HepG2 (cell line): ENCODE data around the gene PTAFR. TPM values are rescaled to one million over a fixed set of nuclear protein-coding genes. Genes with fewer than 3 reads are reported as not detected.

Source experiments
- ATAC-seq: fragments of 200-7000 bp; cut with Tn5 transposase; 3 replicates; pipeline ENCODE4 v1.9.1; 2020; ENCODE audit warnings: mild to moderate bottlenecking, moderate library complexity
- BruUV-seq: library from RNA; stranded (reverse); fragments of 400-500 nt; replicated peaks from 2 replicates; lab custom pipeline; 2021; lab: Mats Ljungman, UMichigan
- CTCF ChIA-PET: fragments of 300-600 bp; formaldehyde crosslinking; extraction: SDS; loops from one replicate; lab custom pipeline; 2021; ENCODE audit warnings: low total read pairs, inconsistent platforms, low intra/inter-chr PET ratio; lab: Yijun Ruan, JAX
- POLR2A ChIA-PET: fragments of 350-600 bp; sonication (Branson Sonifier 250); formaldehyde crosslinking; loops from one replicate; lab custom pipeline; 2020; ENCODE audit warnings: antibody characterized with exemption, inconsistent platforms; lab: Yijun Ruan, JAX
- DNase-seq: peaks from one replicate; pipeline ENCODE4 v3.0.0-alpha.2; 2015; ENCODE audit warnings: low spot score
- FAIRE-seq: peaks from 3 replicates; lab custom pipeline; 2011; peaks lifted over from hg19 to GRCh38; lab: Jason Lieb, UNC
- H2AFZ ChIP-seq: one replicate; pipeline ENCODE4 v1.6.1; 2011; ENCODE audit warnings: low read length, inconsistent platforms
- H3K27ac ChIP-seq: fragments of 300-600 bp; 3 replicates; pipeline ENCODE4 v1.8.0; 2011; ENCODE audit warnings: mixed run types, mild to moderate bottlenecking, mixed read lengths, low read length, inconsistent platforms; ENCODE audit not compliant: insufficient read depth; ENCODE audit errors: extremely low read length
- H3K27me3 ChIP-seq, 2 experiments: fragments of 200-600 bp in 1 of 2; 2 replicates in 1 of 2; 3 replicates in 1 of 2; pipeline versions ENCODE4 v1.6.0 to v1.8.0; 2011; ENCODE audit warnings: low read length in 2 of 2, mild to moderate bottlenecking in 2 of 2, moderate library complexity in 2 of 2, inconsistent platforms in 1 of 2; ENCODE audit not compliant: insufficient read depth in 2 of 2, control insufficient read depth in 1 of 2
- H3K36me3 ChIP-seq, 2 experiments: fragments of 200-600 bp in 1 of 2; replicated peaks in 1 of 2; 2 replicates in 1 of 2; 3 replicates in 1 of 2; pipeline versions ENCODE4 v1.5.1 to v1.8.0; 2011; ENCODE audit warnings: low read length in 2 of 2, inconsistent platforms in 1 of 2; ENCODE audit not compliant: insufficient read depth in 2 of 2, control insufficient read depth in 1 of 2
- H3K4me1 ChIP-seq: 2 replicates; pipeline ENCODE4 v1.5.1; 2012; ENCODE audit warnings: low read length, inconsistent platforms; ENCODE audit not compliant: insufficient read depth
- H3K4me2 ChIP-seq: 2 replicates; pipeline ENCODE4 v1.6.0; 2011; ENCODE audit warnings: low read depth, low read length, inconsistent platforms
- H3K4me3 ChIP-seq, 3 experiments: fragments of 200-600 bp in 1 of 3; sonication (generic), shearing (Covaris generic) in 1 of 3; replicated peaks in 1 of 3; 2 replicates each; pipeline ENCODE4 v1.5.1; 2011 to 2016; ENCODE audit warnings: low read length in 3 of 3, inconsistent platforms in 2 of 3, low read depth in 2 of 3, mild to moderate bottlenecking in 2 of 3, control low read depth in 1 of 3, mixed read lengths in 1 of 3; ENCODE audit not compliant: insufficient read depth in 1 of 3
- H3K79me2 ChIP-seq: one replicate; pipeline ENCODE4 v1.6.1; 2011; ENCODE audit warnings: low read length, inconsistent platforms; ENCODE audit not compliant: insufficient read depth
- H3K9ac ChIP-seq: 2 replicates; pipeline ENCODE4 v1.6.0; 2011; ENCODE audit warnings: mild to moderate bottlenecking, low read depth, low read length, inconsistent platforms; ENCODE audit not compliant: insufficient read depth
- H3K9me3 ChIP-seq: 2 replicates; pipeline ENCODE4 v1.5.1; 2012; ENCODE audit warnings: mild to moderate bottlenecking, low read length
- H4K20me1 ChIP-seq: 2 replicates; pipeline ENCODE4 v1.6.0; 2011; ENCODE audit warnings: inconsistent platforms, mild to moderate bottlenecking, low read length, moderate library complexity; ENCODE audit not compliant: insufficient read depth
- MTF2 ChIP-seq: sonication (generic); formaldehyde crosslinking; IDR thresholded peaks from 2 replicates; pipeline ENCODE4 v1.5.0; 2020; ENCODE audit warnings: missing genetic modification reagents, borderline replicate concordance
- NR2F1 ChIP-seq, 2 experiments: fragments of 450-650 bp in 1 of 2; formaldehyde crosslinking in 1 of 2; IDR thresholded peaks; 2 replicates each; pipeline versions ENCODE4 v1.5.0 to v1.6.1; 2016 to 2020; ENCODE audit warnings: mild to moderate bottlenecking in 1 of 2, missing compliant biosample characterization in 1 of 2, missing genetic modification reagents in 1 of 2, moderate library complexity in 1 of 2
- PAWR ChIP-seq: sonication (generic); formaldehyde crosslinking; IDR thresholded peaks from 2 replicates; pipeline ENCODE4 v1.4.0; 2020; ENCODE audit warnings: missing genetic modification reagents, mild to moderate bottlenecking, borderline replicate concordance
- PAXIP1 ChIP-seq: sonication (generic); formaldehyde crosslinking; conservative IDR thresholded peaks from 2 replicates; pipeline ENCODE4 v1.4.0; 2020; ENCODE audit warnings: mild to moderate bottlenecking, missing genetic modification reagents, moderate library complexity
- PHB2 ChIP-seq: fragments of 450-650 bp; IDR thresholded peaks from 2 replicates; pipeline ENCODE4 v1.6.1; 2018; ENCODE audit not compliant: partially characterized antibody
- YY1 ChIP-seq: IDR thresholded peaks from 2 replicates; pipeline ENCODE4 v1.6.1; 2011; ENCODE audit warnings: low read length, low read depth, moderate library complexity, mild to moderate bottlenecking; ENCODE audit not compliant: insufficient read depth, insufficient replicate concordance
- ZBTB25 ChIP-seq: IDR thresholded peaks from 2 replicates; pipeline ENCODE4 v1.6.1; 2018; ENCODE audit warnings: missing genetic modification reagents
- ZBTB34 ChIP-seq: sonication (generic); formaldehyde crosslinking; IDR thresholded peaks from 2 replicates; pipeline ENCODE4 v1.8.0; 2022; ENCODE audit warnings: mild to moderate bottlenecking, missing genetic modification reagents
- ZBTB4 ChIP-seq: sonication (generic); formaldehyde crosslinking; IDR thresholded peaks from 2 replicates; pipeline ENCODE4 v1.4.0; 2020; ENCODE audit warnings: missing genetic modification reagents, mild to moderate bottlenecking, borderline replicate concordance
- ZNF430 ChIP-seq: sonication (generic); formaldehyde crosslinking; IDR thresholded peaks from 2 replicates; pipeline ENCODE4 v1.9.0; 2021; ENCODE audit warnings: mild to moderate bottlenecking, missing genetic modification reagents
- ZNF629 ChIP-seq: sonication (generic); formaldehyde crosslinking; conservative IDR thresholded peaks from 2 replicates; pipeline ENCODE4 v1.5.0; 2020; ENCODE audit warnings: missing genetic modification reagents
- ZNF746 ChIP-seq: sonication (generic); formaldehyde crosslinking; IDR thresholded peaks from 2 replicates; pipeline ENCODE4 v1.8.0; 2022; ENCODE audit warnings: mild to moderate bottlenecking, missing genetic modification reagents
- ZNF782 ChIP-seq: sonication (generic); formaldehyde crosslinking; IDR thresholded peaks from 2 replicates; pipeline ENCODE4 v1.4.0; 2020; ENCODE audit warnings: missing genetic modification reagents, mild to moderate bottlenecking, borderline replicate concordance
- ZNF879 ChIP-seq: sonication (generic); formaldehyde crosslinking; IDR thresholded peaks from 2 replicates; pipeline ENCODE4 v1.8.1; 2023; ENCODE audit warnings: missing genetic modification reagents
- WGBS: methylation state at CpG from one replicate; pipeline ENCODE4 v1.1.6; 2017; ENCODE audit warnings: low lambda C conversion rate; 5-methylcytosine and 5-hydroxymethylcytosine counted together
- in situ Hi-C: cut with HindIII; loops from 2 replicates; pipeline ENCODE4 v1.10.0; 2017; ENCODE audit warnings: low pct_unique_long_range_greater_than_20kb; ENCODE audit not compliant: extremely low pct_ligation_motif_present
- intact Hi-C: fragments of 100-400 bp; cut with micrococcal nuclease; formaldehyde crosslinking; loops from one replicate; pipeline ENCODE4 v1.10.0; 2022; ENCODE audit not compliant: unreplicated experiment
- polyA plus RNA-seq, 8 experiments: library from polyadenylated mRNA; depleted of rRNA in 3 of 8; stranded (reverse) in 7 of 8; unstranded in 1 of 8; fragments of >200 nt; fragmentation: Illumina TruSeq in 4 of 8; extraction: Trizol in 4 of 8; gene quantifications; 2 replicates each; pipeline versions ENCODE4 v1.2.1 to v1.2.3, GENCODE V29; 2011 to 2016; ENCODE audit warnings: low read depth in 4 of 8, missing spikeins in 1 of 8, mixed read lengths in 1 of 8; ENCODE audit not compliant: insufficient read depth in 1 of 8
- total RNA-seq, 5 experiments: library from RNA; depleted of rRNA; stranded (reverse); fragments of >200 nt; fragmentation: Illumina TruSeq; extraction: Trizol; gene quantifications; 2 replicates each; pipeline ENCODE4 v1.2.3, GENCODE V29; 2016; ENCODE audit warnings: low read depth in 1 of 5

Gene PTAFR
- total and polyA plus RNA-seq, 2 of the 13 experiments (the other 11 are each of a cell fraction or from before 2014, with no cell fraction given), result 0.27 to 24.0 TPM

GRCh38 chr1:28111157-28111556 is 65.3 kb downstream of the PTAFR start (continued):
- TF ChIP-seq PAXIP1 (CRISPR knock-in tag), result no peak
- TF ChIP-seq ZNF629 (CRISPR knock-in tag), result no peak

GRCh38 chr1:28110555-28110954 is 65.9 kb downstream of the PTAFR start:
- no peak overlapping the region for H2AFZ ChIP-seq
- no peaks in the 10 kb centered on the region for H4K20me1 ChIP-seq
- peaks cover 16% of the 10 kb centered on the region for H3K4me1 ChIP-seq
- ATAC-seq, result no peak
- BruUV-seq, result no TSS peak
- no peak for FAIRE-seq
- ChIA-PET CTCF (no interaction called here), POLR2A (interaction anchor here (1.9 kb wide), 1 partner anchor 22 kb away, joined by 6 read pairs; the partner anchor contains the start of gene EYA3)
- H3K4me2 ChIP-seq, result no peak overlapping the region
- no peaks in the 10 kb centered on the region for H3K9me3 ChIP-seq
- DNase-seq, result no peak
- no peaks in the 10 kb centered on the region for H3K36me3 ChIP-seq
- no peak overlapping the region for H3K4me3 ChIP-seq
- in situ Hi-C loops, result no loop called here
- no peaks in the 10 kb centered on the region for H3K27me3 ChIP-seq
- intact Hi-C loops, result no loop called here
- H3K9ac ChIP-seq, result no peak overlapping the region
- H3K27ac ChIP-seq, result no peak overlapping the region
- WGBS, result 18% methylated on average over 1 of the region's 1 CpG
- H3K79me2 ChIP-seq, result no peaks in the 10 kb centered on the region
- TF ChIP-seq ZBTB4 (CRISPR knock-in tag) (no peak), ZNF879 (CRISPR knock-in tag) (no peak), ZNF746 (CRISPR knock-in tag) (no peak), MTF2 (no peak), ZNF430 (CRISPR knock-in tag) (no peak), ZNF782 (CRISPR knock-in tag) (no peak), NR2F1 (CRISPR knock-in tag; IDR thresholded peaks at IDR 0.05) (no peak), ZBTB34 (no peak), YY1 (no peak), PHB2 (no peak), PAWR (no peak), ZBTB25 (CRISPR knock-in tag) (no peak)
